Measurements from ENCODE around the gene PTCH2.

PTCH2 gene

DNA sequence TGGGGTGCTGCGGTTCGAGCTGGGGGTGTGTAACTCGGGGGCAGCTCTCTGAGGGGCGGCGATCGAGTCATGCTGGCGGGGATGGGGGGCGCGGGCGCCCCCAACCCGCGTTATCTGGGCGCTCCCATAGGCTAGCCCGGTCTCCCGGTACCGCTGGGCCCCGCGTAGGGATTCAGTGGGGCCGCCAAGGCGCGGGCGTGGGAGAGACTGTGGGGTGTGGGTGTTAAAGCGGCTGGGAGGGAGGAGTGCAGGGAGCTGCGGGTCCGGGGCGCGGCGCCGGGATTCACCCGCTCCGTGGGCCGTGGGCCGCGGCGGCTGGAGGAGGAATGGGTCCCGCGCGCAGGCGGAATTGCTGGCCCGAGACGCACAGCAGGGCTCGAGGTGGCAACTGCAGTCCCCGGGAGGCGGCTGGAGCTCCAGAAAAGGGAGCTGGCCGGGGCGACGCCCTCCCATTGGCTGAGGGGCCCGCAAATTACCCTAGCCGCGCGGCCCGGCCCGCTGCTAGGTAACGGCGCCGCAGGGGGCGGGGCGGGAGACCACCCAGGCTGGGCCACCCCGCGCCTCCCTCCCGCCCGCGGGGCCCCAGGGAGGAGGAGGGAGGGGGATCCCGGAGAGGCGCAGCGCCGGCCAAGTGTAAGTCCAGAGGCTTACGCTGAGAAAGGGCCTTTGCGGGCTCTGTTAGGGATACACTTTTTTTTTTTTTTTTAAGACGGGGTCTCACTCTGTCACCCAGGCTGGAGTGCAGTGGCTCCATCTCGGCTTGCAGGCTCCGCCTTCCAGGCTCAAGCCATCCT, at the start of gene PTCH2 (continued):
- no peak for TF ChIP-seq ZNF354C (tag by site-specific recombination; IDR thresholded peaks at IDR 0.05; ENCODE audit: borderline replicate concordance, low read depth)
- TF ChIP-seq ZNF266 (tag by site-specific recombination; IDR thresholded peaks at IDR 0.05; ENCODE audit: low read depth) = no peak
- peak; percentile 46; the same call in 1 of the 2 replicates for TF ChIP-seq BCL11B (tag by site-specific recombination; IDR thresholded peaks at IDR 0.05; ENCODE audit: low read depth)
- TF ChIP-seq ZBTB8A (tag by site-specific recombination; IDR thresholded peaks at IDR 0.05) = peak; percentile 72
- TF ChIP-seq ZNF571 (tag by site-specific recombination; IDR thresholded peaks at IDR 0.05) = no peak
- TF ChIP-seq ZNF214 (tag by site-specific recombination; IDR thresholded peaks at IDR 0.05; ENCODE audit: borderline replicate concordance) = no peak
- peak; percentile 62; the same call in 1 of the 2 replicates for TF ChIP-seq ZNF837 (tag by site-specific recombination; IDR thresholded peaks at IDR 0.05)
- TF ChIP-seq ZNF555 (tag by site-specific recombination; conservative IDR thresholded peaks at IDR 0.05) = no peak
- TF ChIP-seq WT1 (tag by site-specific recombination; IDR thresholded peaks at IDR 0.05) = peak; percentile 82; the same call in 1 of the 2 replicates
- peak; percentile 90 for TF ChIP-seq ZNF335 (tag by site-specific recombination; conservative IDR thresholded peaks at IDR 0.05)
- 0 out of 2 replicates have a peak, but pooled peaks have one; percentile 18 for TF ChIP-seq SP7 (tag by site-specific recombination; IDR thresholded peaks at IDR 0.05)
- TF ChIP-seq, protein P1, sequence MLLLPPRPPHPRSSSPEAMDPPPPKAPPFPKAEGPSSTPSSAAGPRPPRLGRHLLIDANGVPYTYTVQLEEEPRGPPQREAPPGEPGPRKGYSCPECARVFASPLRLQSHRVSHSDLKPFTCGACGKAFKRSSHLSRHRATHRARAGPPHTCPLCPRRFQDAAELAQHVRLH (tag by site-specific recombination; IDR thresholded peaks at IDR 0.05) = no peak; the same call in 1 of the 2 replicates
- TF ChIP-seq ZNF223 (tag by site-specific recombination; IDR thresholded peaks at IDR 0.05) = no peak
- TF ChIP-seq, protein P2, sequence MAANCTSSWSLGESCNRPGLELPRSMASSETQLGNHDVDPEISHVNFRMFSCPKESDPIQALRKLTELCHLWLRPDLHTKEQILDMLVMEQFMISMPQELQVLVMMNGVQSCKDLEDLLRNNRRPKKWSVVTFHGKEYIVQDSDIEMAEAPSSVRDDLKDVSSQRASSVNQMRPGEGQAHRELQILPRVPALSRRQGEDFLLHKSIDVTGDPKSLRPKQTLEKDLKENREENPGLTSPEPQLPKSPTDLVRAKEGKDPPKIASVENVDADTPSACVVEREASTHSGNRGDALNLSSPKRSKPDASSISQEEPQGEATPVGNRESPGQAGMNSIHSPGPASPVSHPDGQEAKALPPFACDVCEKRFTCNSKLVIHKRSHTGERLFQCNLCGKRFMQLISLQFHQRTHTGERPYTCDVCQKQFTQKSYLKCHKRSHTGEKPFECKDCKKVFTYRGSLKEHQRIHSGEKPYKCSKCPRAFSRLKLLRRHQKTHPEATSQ (tag by site-specific recombination; IDR thresholded peaks at IDR 0.05) = 0 out of 2 replicates have a peak, but pooled peaks have one; percentile 37
- no peak for TF ChIP-seq ZNF558 (tag by site-specific recombination; IDR thresholded peaks at IDR 0.05)
- TF ChIP-seq ZNF202 (tag by site-specific recombination; IDR thresholded peaks at IDR 0.05; ENCODE audit: borderline replicate concordance) = no peak
- no peak for TF ChIP-seq ZNF157 (tag by site-specific recombination; IDR thresholded peaks at IDR 0.05)
- peak; percentile 97 for TF ChIP-seq KLF10 (tag by site-specific recombination; IDR thresholded peaks at IDR 0.05)
- no peak for TF ChIP-seq ZNF155 (tag by site-specific recombination; IDR thresholded peaks at IDR 0.05)
- TF ChIP-seq, protein P3, sequence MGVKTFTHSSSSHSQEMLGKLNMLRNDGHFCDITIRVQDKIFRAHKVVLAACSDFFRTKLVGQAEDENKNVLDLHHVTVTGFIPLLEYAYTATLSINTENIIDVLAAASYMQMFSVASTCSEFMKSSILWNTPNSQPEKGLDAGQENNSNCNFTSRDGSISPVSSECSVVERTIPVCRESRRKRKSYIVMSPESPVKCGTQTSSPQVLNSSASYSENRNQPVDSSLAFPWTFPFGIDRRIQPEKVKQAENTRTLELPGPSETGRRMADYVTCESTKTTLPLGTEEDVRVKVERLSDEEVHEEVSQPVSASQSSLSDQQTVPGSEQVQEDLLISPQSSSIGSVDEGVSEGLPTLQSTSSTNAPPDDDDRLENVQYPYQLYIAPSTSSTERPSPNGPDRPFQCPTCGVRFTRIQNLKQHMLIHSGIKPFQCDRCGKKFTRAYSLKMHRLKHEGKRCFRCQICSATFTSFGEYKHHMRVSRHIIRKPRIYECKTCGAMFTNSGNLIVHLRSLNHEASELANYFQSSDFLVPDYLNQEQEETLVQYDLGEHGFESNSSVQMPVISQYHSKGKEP (tag by site-specific recombination; IDR thresholded peaks at IDR 0.05) = 0 out of 2 replicates have a peak, but pooled peaks have one; percentile 37
- TF ChIP-seq, protein P4, sequence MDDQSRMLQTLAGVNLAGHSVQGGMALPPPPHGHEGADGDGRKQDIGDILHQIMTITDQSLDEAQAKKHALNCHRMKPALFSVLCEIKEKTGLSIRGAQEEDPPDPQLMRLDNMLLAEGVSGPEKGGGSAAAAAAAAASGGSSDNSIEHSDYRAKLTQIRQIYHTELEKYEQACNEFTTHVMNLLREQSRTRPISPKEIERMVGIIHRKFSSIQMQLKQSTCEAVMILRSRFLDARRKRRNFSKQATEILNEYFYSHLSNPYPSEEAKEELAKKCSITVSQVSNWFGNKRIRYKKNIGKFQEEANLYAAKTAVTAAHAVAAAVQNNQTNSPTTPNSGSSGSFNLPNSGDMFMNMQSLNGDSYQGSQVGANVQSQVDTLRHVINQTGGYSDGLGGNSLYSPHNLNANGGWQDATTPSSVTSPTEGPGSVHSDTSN (CRISPR knock-in tag; IDR thresholded peaks at IDR 0.05) = no peak; the same call in 1 of the 2 replicates
- TF ChIP-seq HOXA7 (CRISPR knock-in tag; IDR thresholded peaks at IDR 0.05; ENCODE audit: borderline replicate concordance) = no peak
- TF ChIP-seq ZNF10 (tag by site-specific recombination; IDR thresholded peaks at IDR 0.05) = no peak
- no peak for TF ChIP-seq ZNF239 (tag by site-specific recombination; IDR thresholded peaks at IDR 0.05)
- TF ChIP-seq, protein P5, sequence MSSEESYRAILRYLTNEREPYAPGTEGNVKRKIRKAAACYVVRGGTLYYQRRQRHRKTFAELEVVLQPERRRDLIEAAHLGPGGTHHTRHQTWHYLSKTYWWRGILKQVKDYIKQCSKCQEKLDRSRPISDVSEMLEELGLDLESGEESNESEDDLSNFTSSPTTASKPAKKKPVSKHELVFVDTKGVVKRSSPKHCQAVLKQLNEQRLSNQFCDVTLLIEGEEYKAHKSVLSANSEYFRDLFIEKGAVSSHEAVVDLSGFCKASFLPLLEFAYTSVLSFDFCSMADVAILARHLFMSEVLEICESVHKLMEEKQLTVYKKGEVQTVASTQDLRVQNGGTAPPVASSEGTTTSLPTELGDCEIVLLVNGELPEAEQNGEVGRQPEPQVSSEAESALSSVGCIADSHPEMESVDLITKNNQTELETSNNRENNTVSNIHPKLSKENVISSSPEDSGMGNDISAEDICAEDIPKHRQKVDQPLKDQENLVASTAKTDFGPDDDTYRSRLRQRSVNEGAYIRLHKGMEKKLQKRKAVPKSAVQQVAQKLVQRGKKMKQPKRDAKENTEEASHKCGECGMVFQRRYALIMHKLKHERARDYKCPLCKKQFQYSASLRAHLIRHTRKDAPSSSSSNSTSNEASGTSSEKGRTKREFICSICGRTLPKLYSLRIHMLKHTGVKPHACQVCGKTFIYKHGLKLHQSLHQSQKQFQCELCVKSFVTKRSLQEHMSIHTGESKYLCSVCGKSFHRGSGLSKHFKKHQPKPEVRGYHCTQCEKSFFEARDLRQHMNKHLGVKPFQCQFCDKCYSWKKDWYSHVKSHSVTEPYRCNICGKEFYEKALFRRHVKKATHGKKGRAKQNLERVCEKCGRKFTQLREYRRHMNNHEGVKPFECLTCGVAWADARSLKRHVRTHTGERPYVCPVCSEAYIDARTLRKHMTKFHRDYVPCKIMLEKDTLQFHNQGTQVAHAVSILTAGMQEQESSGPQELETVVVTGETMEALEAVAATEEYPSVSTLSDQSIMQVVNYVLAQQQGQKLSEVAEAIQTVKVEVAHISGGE (tag by site-specific recombination; conservative IDR thresholded peaks at IDR 0.05; ENCODE audit: low read depth) = no peak
- TF ChIP-seq, protein P6, sequence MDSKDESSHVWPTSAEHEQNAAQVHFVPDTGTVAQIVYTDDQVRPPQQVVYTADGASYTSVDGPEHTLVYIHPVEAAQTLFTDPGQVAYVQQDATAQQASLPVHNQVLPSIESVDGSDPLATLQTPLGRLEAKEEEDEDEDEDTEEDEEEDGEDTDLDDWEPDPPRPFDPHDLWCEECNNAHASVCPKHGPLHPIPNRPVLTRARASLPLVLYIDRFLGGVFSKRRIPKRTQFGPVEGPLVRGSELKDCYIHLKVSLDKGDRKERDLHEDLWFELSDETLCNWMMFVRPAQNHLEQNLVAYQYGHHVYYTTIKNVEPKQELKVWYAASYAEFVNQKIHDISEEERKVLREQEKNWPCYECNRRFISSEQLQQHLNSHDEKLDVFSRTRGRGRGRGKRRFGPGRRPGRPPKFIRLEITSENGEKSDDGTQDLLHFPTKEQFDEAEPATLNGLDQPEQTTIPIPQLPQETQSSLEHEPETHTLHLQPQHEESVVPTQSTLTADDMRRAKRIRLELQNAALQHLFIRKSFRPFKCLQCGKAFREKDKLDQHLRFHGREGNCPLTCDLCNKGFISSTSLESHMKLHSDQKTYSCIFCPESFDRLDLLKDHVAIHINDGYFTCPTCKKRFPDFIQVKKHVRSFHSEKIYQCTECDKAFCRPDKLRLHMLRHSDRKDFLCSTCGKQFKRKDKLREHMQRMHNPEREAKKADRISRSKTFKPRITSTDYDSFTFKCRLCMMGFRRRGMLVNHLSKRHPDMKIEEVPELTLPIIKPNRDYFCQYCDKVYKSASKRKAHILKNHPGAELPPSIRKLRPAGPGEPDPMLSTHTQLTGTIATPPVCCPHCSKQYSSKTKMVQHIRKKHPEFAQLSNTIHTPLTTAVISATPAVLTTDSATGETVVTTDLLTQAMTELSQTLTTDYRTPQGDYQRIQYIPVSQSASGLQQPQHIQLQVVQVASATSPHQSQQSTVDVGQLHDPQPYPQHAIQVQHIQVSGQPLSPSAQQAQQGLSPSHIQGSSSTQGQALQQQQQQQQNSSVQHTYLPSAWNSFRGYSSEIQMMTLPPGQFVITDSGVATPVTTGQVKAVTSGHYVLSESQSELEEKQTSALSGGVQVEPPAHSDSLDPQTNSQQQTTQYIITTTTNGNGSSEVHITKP (tag by site-specific recombination; IDR thresholded peaks at IDR 0.05) = peak; percentile 41
- no peak for TF ChIP-seq ZNF146 (tag by site-specific recombination; IDR thresholded peaks at IDR 0.05)

Measured in HEK293 (cell line).